ENCODE measurements around the gene ADAM17. TPM values are rescaled to one million over a fixed set of nuclear protein-coding genes. Genes with fewer than 3 reads are reported as not detected.

ADAM17 gene
- total RNA-seq, 4 donors from 2014 or later = 25.1 to 73.1 (median 44.1) TPM

DNA sequence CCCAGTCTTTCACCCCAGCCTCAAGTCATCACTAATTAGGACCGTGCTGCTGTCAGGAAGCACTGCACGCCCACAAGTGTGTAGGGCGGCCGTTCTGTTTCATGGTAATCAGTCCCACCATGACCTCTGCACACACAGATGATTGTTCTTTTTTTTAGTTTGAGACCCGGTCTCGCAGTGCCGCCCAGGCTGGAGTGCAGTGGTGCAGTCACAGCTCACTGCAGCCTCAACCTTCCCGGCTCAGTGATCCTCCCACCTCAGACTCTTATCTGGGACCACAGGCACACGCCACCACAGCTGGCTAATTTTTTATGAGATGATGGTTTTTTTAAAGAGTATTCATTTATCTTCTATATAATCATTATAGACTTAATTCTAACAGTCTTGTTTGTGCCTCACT lies 83.1 kb downstream of the ADAM17 start:
- ATAC-seq (ENCODE audit: low FRiP score) (no peak), DNase-seq (ENCODE audit: low spot score) (no peak)
- TF ChIP-seq, protein P1, sequence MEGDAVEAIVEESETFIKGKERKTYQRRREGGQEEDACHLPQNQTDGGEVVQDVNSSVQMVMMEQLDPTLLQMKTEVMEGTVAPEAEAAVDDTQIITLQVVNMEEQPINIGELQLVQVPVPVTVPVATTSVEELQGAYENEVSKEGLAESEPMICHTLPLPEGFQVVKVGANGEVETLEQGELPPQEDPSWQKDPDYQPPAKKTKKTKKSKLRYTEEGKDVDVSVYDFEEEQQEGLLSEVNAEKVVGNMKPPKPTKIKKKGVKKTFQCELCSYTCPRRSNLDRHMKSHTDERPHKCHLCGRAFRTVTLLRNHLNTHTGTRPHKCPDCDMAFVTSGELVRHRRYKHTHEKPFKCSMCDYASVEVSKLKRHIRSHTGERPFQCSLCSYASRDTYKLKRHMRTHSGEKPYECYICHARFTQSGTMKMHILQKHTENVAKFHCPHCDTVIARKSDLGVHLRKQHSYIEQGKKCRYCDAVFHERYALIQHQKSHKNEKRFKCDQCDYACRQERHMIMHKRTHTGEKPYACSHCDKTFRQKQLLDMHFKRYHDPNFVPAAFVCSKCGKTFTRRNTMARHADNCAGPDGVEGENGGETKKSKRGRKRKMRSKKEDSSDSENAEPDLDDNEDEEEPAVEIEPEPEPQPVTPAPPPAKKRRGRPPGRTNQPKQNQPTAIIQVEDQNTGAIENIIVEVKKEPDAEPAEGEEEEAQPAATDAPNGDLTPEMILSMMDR (IDR thresholded peaks at IDR 0.05) = no peak

GRCh38 chr2:9471206-9471605 lies 84.4 kb downstream of the ADAM17 start:
- ATAC-seq (ENCODE audit: low FRiP score) = no peak
- TF ChIP-seq, protein P1 (IDR thresholded peaks at IDR 0.05) = no peak
- no peak for DNase-seq (ENCODE audit: low spot score)

DNA sequence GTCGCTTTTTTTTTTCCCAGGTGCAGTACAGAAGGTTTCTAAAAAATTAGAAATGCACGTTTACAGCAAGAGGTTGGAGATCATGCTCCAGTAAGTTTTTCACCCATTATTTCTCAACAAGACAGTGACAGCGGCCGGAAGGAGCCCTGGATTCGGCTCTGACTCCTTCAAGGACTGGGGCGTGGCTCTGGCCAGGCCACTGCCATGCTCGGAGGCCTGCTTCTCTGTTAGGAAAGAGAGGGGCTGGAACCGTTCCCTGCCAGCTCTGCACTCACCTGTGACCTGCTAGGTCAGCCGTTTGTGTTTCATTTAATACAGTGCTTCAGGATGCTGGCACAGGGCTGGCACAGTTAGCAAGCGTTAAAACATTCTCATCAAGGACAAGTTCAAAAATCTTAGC lies 87.9 kb downstream of the ADAM17 start:
- ATAC-seq (ENCODE audit: low FRiP score) (no peak), DNase-seq (ENCODE audit: low spot score) (no peak)
- TF ChIP-seq, protein P1 (IDR thresholded peaks at IDR 0.05) = no peak

DNA sequence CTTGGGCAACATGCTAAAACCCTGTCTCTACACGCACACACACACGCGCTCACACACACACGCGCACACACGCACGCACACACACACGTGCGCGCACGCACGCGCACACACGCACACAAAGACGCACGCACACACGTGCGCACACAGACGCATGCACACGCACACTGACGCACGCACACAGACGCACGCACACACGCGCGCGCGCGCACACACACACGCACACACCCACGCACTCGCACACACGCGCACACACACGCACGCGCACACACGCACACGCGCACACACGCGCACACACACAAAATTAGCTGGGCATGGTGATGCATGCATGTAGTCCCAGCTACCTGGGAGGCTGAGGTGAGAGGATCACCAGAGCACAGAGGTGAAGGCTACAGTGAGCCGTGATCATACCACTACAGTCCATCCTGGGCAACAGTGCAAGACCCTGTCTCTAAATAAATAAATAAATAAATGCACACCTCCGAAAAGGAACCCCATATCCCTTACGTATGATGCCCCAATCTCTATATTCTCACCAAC lies 89.4 kb downstream of the ADAM17 start:
- ATAC-seq (ENCODE audit: low FRiP score) (no peak), DNase-seq (ENCODE audit: low spot score) (no peak)
- TF ChIP-seq, protein P1 (IDR thresholded peaks at IDR 0.05) = no peak

GRCh38 chr2:9465170-9465569 lies 90.5 kb downstream of the ADAM17 start:
- DNase-seq (ENCODE audit: low spot score) (no peak), ATAC-seq (ENCODE audit: low FRiP score) (no peak)
- TF ChIP-seq, protein P1 (IDR thresholded peaks at IDR 0.05) = no peak

GRCh38 chr2:9463698-9464034 lies 92.0 kb downstream of the ADAM17 start:
- DNase-seq (ENCODE audit: low spot score) = no peak
- no peak for ATAC-seq (ENCODE audit: low FRiP score)

More at GRCh38 chr2:9463698-9464034, 92.0 kb downstream of the ADAM17 start:
- TF ChIP-seq, protein P1 (IDR thresholded peaks at IDR 0.05) = no peak
